DMS 273 (cell line): Measurements from ENCODE around the gene PAIP1.
"Not testable (repeated sequence)": the region's sequence is repeated elsewhere in the genome, so short reads cannot be mapped to it uniquely, and the experiment has no call there.

Experiments used
- DNase-seq: peaks from one replicate; lab custom pipeline; 2025; ENCODE audit not compliant: unreplicated experiment; lab: John Stamatoyannopoulos, UW

PAIP1 gene, protein sequence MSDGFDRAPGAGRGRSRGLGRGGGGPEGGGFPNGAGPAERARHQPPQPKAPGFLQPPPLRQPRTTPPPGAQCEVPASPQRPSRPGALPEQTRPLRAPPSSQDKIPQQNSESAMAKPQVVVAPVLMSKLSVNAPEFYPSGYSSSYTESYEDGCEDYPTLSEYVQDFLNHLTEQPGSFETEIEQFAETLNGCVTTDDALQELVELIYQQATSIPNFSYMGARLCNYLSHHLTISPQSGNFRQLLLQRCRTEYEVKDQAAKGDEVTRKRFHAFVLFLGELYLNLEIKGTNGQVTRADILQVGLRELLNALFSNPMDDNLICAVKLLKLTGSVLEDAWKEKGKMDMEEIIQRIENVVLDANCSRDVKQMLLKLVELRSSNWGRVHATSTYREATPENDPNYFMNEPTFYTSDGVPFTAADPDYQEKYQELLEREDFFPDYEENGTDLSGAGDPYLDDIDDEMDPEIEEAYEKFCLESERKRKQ

DNA sequence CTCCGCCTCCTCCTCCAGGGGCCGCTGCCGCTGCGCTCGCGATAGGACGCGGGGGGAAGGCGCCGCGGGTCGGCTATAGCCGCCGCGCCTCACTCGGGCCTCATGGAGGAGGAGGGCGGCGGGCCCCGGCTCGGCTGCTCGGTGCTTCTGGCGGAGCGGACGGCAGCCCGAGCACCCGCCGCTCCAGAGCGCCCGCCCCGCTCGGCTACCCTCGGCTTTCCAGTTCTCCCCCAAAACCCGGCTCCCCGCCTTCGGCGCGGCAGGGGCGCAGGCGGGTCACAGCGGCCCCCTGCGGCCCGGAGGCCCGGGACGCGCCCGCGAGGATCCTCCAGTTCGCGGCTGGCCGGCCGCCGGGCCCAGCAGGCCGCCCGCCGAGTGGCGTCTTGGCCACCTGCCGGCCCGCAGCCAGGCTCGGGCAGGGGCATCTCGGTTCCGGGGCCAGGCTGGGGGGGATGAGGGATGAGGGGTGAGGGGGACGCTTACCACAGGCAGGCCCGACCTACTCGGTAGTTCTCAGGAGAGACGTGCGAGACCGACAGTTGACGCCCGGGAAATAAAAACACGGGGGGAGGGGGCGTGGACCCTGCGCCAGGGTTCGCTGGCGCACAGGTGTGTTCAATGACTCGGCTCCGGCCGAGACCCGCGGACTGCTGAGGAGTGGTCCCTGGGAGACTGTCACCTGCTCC, at the start of gene PAIP1:
TSS of gene PAIP1 (minus strand) at position 221 of the 686 bp plus-strand sequence. CDS start 231 bp downstream, outside the sequence.
- DNase-seq, result peak; percentile 95

DNA sequence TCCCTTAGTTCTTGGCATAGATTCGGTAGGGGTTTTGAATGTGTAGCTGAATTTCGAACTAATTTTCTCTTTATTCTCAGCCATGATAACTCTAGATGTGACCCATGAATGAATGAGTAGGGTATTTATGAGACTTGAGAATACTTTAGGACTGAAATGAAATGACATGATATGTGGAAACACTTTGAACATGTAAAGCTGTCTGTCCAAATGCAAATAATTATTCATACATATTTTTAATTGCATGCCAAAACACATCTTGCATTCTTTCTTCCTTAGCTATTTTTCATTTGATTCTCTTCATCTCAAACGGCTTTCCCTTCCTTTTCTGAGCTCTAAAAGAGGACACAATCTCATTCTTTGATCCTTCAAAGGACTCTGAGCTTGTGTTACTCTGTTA, 49.5 kb upstream of the PAIP1 start:
- DNase-seq, result no peak

DNA sequence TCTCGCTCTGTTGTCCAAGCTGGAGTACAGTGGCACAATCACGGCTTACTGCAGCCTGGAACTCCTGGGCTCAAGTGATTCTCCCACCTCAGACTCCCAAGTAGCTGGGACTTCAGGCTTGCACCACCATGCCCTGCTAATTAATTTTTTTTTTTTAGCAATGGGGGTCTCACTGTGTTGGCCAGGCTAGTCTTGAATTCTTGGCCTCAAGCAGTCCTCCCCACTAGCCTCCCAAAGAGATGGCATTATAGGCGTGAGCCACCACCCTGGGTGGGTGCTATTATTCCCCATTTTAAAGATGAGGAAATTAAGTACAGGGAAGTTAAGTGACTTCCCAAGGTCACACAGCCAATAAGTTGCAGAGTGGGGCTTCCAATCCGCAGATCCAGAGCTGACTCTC, 47.8 kb upstream of the PAIP1 start:
- no peak for DNase-seq

DNA sequence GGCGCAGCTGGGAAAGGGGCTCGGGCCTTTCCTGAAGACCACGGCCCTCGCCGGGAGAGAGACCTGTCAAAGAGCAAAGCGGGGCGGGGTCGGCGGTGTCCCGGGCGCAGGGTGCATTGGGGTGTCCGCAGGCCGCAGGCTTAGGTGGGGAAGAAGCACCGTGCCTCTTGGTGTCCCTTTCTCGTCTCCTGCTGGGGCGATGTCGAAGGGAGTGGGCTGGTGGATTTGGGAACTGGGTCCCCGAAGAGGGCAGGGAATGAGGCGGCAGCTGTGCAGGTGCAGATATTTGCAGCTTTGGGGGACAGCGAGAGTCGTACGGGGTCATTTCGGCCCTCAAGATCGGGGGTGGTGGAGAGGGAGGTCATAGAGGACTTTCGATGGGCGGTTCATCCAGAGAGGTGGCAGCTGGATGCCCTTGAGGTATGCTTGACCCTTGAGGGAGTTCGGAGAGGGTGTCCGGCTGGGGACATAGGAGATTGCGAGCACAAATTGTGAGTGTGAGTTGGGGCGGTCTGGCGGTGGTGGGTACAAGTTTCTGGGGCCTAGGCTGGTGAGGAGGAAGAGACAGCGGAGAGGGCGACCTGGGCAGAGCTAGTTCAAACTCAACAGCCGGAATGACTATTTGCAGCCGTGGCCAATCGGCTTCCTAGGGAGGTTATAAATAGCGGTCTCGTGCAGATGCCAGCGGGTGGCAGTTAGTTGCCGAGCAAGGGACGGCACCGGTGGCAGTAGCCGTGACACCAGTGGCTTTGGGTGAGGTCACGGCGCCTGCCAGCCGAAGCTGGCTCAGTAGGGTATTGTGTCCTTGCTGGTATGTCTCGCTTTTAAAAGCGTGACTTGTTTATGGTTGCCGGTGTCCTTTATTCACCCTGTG, 46.7 kb upstream of the PAIP1 start:
- peak; percentile 38 for DNase-seq

DNA sequence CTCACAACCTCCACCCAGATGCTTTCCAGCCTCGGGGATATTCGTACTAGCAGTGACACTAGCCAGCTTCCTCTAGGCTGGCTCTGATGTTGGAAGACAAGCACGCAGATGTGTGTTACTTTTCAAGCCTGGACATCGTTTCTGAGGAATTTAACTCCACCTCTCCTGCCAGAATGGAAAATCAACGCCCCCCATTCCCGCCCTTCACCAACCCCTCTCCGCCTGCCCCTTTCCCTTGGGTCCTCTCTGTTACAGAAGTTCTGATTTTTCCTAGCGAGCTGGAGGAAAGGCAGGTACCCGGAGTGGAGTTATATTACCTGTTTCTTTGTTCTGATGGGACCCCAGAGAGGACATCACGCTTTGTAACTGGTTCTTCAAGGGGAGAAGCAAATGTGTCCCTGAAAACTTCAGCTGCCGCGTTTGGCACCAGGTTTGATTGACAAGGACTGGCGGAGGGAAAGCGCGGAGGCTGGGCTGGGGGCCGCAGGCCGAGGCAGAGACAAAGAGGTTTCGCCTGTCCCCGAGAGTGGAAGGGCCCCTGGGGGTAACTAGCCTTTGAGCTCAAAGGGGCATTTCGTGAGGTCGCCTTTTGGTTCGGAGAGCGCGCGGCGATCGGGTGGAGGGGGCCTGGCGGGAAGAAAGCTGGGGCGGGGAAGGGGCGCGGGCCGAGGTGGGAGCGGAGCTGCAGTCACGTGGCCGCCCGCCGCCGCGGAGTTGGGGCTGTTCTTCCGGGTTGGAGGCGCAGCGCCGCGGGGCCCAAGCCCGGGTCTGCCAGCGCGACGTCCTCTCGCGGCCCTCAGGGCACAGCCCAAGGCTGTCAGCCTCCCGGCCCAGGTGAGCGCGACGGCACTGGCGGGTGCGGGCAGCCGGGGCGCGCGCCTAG, 45.8 kb upstream of the PAIP1 start, which contains the start of gene NNT:
TSS of gene NNT (plus strand) at position 720 of the 883 bp plus-strand sequence. CDS start 6,016 bp downstream, outside the sequence.
- peak; percentile 80 for DNase-seq

DNA sequence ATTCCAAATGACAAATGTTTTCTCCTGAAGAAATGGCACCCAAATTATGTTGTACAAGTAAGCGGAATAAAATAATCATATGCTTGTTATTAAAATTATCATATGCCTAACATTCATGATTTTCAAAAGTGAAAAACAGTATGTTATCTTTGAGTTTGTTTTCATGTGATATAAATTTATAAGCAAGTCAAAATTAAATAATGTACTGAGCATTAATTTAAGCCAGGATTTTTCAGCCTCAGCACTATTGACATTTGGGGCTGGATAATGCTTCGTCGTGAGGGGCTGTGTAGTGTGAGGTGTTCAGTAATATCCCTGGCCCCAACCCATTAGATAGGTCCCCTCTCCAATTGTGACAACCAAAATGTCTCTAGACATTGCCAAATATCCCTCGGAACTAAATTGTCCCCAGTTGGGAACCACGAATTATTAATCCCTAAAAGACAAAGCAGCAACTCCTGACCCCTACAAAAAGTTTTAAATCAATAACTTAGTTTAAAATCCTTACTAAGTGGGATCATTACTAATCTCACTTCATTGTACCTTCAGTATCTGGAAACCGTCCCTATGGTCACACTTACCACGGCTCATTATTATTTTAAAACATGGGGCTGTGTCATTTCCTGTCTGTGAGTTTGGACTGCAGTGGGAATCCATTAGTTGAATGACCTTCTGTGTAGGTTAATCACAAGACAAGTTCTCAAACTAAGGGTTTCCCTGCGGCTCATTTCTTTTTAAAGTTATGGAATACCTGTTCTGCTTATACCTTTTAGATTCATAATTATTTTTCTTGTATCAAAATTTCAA, 44.8 kb upstream of the PAIP1 start:
- peak; percentile 40 for DNase-seq

DNA sequence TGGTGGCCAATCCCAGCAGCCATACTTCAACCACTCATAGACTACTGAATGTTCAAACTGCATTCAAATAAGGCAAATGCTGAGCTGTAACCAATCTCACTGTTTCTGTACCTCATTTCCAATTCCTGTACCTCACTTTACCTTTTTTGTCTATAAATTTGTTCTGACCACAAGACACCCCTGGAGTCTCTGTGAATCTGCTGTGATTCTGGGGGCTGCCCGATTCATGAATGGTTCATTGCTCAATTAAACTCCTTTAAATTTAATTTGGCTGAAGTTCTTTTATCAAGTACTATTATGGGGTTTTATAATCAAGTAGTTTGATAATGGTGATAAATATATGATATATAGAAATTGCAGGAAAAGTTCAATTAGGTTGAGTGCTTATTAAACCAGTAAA, 42.0 kb upstream of the PAIP1 start:
- not testable (repeated sequence) for DNase-seq

DNA sequence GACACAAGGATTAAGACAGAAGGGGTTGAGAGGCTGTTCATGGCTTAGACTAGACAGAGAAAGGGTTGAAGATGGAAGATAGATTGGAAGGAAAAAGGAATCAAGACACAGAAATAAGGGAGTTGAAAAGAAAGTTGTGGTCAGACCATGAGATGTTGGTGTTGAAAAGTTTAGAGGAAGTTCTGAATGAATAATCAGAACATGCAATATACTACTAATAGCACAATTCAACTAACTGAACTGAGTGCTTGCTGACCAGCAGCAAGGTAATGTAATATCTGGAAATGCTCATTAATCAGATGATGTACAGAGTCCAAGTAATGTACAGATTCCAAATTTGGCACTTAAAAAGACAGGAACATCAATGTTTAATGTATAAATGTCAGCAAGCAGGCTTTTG, 35.5 kb upstream of the PAIP1 start:
- DNase-seq, result no peak

DNA sequence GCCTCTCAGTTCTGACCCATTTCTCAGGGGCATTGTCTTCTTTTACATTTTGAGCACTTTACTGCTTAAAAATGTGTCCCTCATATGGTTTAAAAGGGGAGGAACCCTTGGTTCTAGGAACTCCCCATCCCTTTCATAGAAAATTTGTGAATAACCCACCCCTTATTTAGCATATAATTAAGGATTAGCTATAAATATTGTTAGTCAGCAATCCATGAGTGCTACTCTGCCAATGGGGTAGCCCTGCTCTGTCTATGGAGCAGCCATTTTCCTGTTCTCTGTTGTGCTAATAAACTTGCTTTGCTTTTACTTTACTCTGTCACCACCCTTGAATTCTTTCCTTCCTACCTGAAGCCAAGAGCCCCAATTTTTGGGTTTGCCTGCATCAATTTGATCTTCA, 33.8 kb upstream of the PAIP1 start:
- DNase-seq, result no peak

DNA sequence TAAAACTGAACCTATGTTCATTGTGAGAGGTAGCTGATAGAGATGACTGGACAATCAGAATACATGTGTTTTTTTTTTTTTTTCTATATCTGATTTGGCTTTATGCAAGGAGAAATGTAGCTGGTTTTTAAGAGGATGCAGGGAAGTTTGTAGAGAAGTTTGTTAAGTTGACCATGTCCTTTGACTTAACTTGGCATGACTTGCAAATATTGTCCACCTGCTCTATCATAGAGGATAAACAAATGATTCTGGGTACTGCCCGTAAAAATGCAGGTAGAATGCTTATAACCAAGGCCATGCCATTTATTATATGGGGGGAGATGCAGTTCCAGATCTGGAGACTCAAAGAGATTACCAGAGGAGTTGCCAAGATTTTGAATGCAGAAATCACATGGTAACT, 32.4 kb upstream of the PAIP1 start:
- DNase-seq, result no peak

DNA sequence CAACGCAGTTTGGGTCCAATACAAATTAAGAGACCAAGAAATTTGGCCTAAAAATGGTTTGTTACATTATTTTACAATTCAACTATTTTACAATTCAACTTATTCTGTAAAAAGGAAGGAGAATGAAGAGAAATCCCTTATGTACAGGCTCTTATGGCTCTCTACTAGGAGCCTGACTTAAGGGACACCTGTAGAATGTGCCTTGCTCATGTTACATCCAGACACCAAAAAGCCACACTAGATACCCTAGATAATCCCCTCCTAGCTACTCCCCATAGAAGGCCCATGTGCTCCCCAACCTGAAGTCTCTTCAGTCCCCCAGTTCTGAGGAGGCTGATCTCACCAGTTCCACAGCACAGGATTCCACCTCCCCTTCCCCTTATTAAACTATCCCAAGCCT, 32.0 kb upstream of the PAIP1 start:
- no peak for DNase-seq

DNA sequence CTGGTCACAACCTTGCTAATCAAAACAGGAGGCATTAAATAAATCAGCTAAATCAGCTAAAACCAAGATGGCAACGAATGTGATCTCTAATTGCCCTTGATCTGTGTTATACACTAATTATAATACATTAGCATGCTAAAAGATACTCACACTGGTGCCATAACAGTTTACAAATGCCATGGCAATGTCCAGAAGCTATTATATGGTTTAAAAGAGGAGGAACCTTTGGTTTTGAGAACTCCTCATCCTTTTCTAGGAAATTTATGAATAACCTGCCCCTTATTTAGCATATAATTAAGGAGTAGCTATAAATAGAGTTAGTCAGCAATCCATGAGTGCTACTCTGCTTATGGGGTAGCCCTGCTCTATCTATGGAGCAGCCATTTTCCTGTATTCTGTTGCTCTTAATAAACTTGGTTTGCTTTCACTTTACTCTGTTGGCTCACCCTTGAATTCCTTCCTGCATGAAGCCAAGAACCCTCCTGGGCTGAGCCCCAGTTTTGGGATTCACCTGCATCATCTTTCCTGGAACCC, 27.4 kb upstream of the PAIP1 start:
- DNase-seq, result no peak

DNA sequence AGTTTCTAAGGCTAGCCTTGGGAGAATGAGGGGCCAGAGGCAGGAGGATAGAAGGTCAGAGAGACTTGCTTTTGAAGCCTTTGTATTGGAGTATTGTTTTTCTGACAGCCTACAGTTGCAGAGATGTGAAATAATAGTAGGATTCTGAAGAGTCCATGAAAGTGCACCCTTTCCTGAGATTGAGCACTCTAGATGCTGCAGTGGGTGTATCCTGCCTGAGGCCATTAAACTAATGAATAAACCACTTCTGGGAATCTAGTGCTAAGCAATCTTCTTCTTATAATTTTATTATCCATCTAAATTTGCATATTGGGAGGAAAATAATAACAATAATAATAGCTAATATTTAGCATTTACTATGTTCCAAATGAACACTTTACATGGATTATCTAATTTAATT, 26.8 kb upstream of the PAIP1 start:
- no peak for DNase-seq

DNA sequence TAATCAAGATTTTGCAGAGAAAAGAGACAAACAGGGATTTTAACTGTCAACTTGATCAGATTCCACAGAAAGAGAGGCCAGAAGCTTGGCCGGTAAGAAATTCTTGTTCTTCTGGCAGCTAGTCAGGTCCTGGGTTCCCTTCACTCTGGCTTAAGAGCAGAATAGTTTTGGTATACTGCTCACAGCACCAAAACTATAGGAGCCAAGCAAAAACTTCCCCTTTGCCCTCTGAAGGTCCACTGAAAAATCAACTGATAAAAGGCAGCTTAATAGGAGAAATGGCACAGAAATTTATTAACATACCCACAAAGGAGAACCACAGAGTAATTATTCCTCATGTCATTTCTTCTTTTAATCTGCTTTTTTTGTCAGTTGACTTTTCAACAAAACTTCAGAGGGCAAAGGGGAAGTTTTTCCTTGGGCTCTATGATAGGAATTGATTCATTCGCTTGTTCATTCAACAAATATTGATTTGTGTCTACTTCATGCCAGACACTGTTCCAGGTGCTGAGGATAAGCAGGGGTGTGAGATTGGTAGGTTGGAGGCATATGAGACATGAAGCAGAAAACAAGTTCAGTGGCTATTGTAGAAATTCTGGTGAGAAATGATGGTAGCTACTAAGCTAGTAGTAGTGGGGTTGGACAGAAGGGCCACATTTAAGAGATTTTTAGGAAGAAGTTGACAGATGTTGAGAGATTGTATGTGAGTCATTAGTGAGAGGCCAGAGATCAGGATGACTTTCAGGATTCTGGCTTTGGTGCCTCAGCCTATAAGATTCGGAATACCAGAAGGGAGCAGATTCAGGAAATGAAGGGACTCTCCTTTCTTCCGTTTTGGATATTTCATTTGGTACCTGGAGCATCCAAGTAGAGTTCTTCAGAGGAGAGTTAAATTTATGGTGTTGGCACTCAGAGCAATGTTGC, 25.5 kb upstream of the PAIP1 start:
- no peak for DNase-seq

DNA sequence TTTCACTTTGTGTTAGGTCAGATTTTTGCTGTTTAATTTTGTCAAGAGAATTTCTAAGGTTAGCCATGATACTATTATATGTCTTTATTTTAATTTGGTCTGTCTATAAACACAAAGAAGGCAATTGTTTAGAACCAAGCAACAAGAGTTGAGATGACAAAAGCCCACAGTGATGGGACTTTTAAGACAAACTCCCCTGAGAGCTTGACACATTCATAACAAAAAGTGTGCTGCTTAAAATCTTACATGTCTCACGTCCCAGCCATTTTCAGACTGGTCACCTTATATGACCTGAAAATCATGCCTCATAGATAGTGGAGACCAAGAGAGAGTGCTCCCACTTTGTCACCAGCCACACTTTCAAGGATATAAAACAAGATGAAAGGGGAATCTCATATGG, 24.5 kb upstream of the PAIP1 start:
- no peak for DNase-seq

DNA sequence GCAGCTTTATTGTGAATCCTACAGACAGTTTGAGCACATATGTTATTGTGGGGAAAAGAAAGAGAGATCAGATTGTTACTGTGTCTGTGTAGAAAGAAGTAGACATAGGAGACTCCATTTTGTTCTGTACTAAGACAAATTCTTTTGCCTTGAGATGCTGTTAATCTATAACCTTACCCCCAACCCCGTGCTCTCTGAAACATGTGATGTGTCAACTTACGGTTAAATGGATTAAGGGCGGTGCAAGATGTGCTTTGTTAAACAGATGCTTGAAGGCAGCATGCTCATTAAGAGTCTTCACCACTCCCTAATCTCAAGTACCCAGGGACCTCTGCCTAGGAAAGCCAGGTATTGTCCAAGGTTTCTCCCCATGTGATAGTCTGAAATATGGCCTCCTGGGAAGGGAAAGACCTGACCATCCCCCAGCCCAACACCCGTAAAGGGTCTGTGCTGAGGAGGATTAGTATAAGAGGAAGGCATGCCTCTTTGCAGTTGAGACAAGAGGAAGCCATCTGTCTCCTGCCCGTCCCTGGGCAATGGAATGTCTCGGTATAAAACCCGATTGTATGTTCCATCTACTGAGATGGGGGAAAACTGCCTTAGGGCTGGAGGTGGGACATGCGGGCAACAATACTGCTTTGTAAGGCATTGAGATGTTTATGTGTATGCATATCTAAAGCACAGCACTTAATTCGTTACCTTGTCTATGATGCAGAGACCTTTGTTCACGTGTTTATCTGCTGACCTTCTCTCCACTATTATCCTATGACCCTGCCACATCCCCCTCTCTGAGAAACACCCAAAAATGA, 23.7 kb upstream of the PAIP1 start:
- DNase-seq, result not testable (repeated sequence)

DNA sequence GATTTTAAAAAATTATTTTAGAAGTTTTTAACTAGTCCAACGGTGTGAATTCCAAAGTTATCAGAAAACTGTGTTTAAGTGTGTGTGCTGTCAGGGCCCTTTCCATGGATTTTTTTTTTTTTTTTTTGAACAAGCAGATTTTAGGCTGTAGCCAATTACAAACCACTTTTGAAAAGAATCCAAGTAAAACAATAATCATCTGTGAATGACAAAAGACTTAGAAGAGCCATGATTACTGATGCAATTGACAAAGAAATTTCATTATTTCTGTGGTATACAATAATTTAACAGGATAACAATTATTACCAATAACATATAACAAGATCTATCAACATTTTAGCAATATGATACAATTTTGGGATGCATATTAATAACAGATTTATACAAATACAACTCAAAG, 16.2 kb upstream of the PAIP1 start:
- DNase-seq, result no peak
